OCI-LY7 (cell line): ENCODE results near the gene KRT36. TPM values are rescaled to one million over a fixed set of nuclear protein-coding genes. Genes with fewer than 3 reads are reported as not detected.

ENCODE experiments used
- BruUV-seq: library from RNA; stranded (reverse); fragments of 400-500 nt; replicated peaks from 2 replicates; lab custom pipeline; 2021; lab: Mats Ljungman, UMichigan
- CTCF ChIA-PET: fragments of 300-600 bp; sonication (Branson Sonifier 250); formaldehyde crosslinking; loops from one replicate; lab custom pipeline; 2022; ENCODE audit warnings: antibody characterized with exemption; ENCODE audit not compliant: unreplicated experiment; lab: Charles Lee
- POLR2A ChIA-PET: fragments of 300-600 bp; sonication (Branson Sonifier 250); formaldehyde crosslinking; loops from one replicate; lab custom pipeline; 2022; ENCODE audit warnings: antibody characterized with exemption; lab: Charles Lee
- DNase-seq: peaks from one replicate; pipeline ENCODE4 v3.0.0-alpha.2; 2015; ENCODE audit warnings: low spot score
- H2AFZ ChIP-seq: fragments of 200-600 bp; sonication (generic), shearing (Covaris generic); 2 replicates; pipeline ENCODE4 v1.6.1; 2014; ENCODE audit warnings: mild to moderate bottlenecking, antibody characterized with exemption, low read length, moderate library complexity
- H3K27ac ChIP-seq: fragments of 200-600 bp; sonication (generic); 2 replicates; pipeline ENCODE4 v1.5.1; 2014; ENCODE audit warnings: mixed run types, low read depth, mild to moderate bottlenecking, moderate library complexity, low read length, inconsistent platforms; ENCODE audit not compliant: poor library complexity, severe bottlenecking
- H3K36me3 ChIP-seq: fragments of 200-600 bp; sonication (generic); 2 replicates; pipeline ENCODE4 v1.6.1; 2014; ENCODE audit warnings: mild to moderate bottlenecking, antibody characterized with exemption, low read length, moderate library complexity, mixed read lengths; ENCODE audit not compliant: insufficient read depth
- H3K4me1 ChIP-seq: fragments of 200-600 bp; sonication (generic); 2 replicates; pipeline ENCODE4 v1.5.1; 2014; ENCODE audit warnings: mild to moderate bottlenecking, low read length; ENCODE audit not compliant: insufficient read depth, poor library complexity, severe bottlenecking
- H3K4me2 ChIP-seq: fragments of 200-600 bp; sonication (generic); 2 replicates; pipeline ENCODE4 v1.6.1; 2014; ENCODE audit warnings: mild to moderate bottlenecking, low read length
- H3K4me3 ChIP-seq: fragments of 200-600 bp; sonication (generic); 2 replicates; pipeline ENCODE4 v1.5.1; 2014; ENCODE audit warnings: mild to moderate bottlenecking, low read depth, low read length; ENCODE audit not compliant: poor library complexity, severe bottlenecking
- H3K79me2 ChIP-seq: fragments of 200-600 bp; sonication (generic); 2 replicates; pipeline ENCODE4 v1.6.1; 2016; ENCODE audit warnings: low read depth, mild to moderate bottlenecking, low read length, moderate library complexity, mixed read lengths; ENCODE audit not compliant: insufficient read depth
- H3K9me2 ChIP-seq: fragments of 200-600 bp; sonication (generic); 2 replicates; pipeline ENCODE4 v1.6.1; 2016; ENCODE audit warnings: mild to moderate bottlenecking, low read length, mixed read lengths; ENCODE audit not compliant: insufficient read depth
- H3K9me3 ChIP-seq: fragments of 200-600 bp; sonication (generic); 2 replicates; pipeline ENCODE4 v1.6.1; 2014; ENCODE audit warnings: mild to moderate bottlenecking, mixed run types, low read length, mixed read lengths
- H4K20me1 ChIP-seq: fragments of 200-600 bp; sonication (generic); 2 replicates; pipeline ENCODE4 v1.6.1; 2014; ENCODE audit warnings: mild to moderate bottlenecking, antibody characterized with exemption, low read length, moderate library complexity, mixed read lengths; ENCODE audit not compliant: insufficient read depth
- CTCF ChIP-seq: fragments of 200-600 bp; sonication (generic); conservative IDR thresholded peaks from 2 replicates; pipeline ENCODE4 v1.5.1; 2014; ENCODE audit warnings: mild to moderate bottlenecking, antibody characterized with exemption, low read length, moderate library complexity, mixed read lengths
- EZH2phosphoT487 ChIP-seq: fragments of 200-600 bp; sonication (generic); IDR thresholded peaks from 2 replicates; pipeline ENCODE4 v1.6.1; 2018; ENCODE audit warnings: low read depth, borderline replicate concordance, mild to moderate bottlenecking, mixed run types, antibody characterized with exemption, low read length, moderate library complexity, mixed read lengths
- intact Hi-C: fragments of 100-400 bp; cut with micrococcal nuclease; formaldehyde crosslinking; loops from one replicate; pipeline ENCODE4 v1.10.0; 2022; ENCODE audit not compliant: unreplicated experiment
- total RNA-seq, 2 experiments: library from RNA; depleted of rRNA in 1 of 2; stranded (reverse); fragments of >200 nt in 1 of 2; shearing (Covaris generic) in 1 of 2; gene quantifications; 2 replicates each; pipeline ENCODE4 v1.2.3, GENCODE V29; 2014 to 2022

Gene KRT36
- total RNA-seq, 2 experiments from 2014 or later = not detected

- DNase-seq = no peak
- no peaks in the 10 kb centered on the region for H3K79me2 ChIP-seq
- TF ChIP-seq EZH2phosphoT487 = no peak
- no peak for TF ChIP-seq CTCF
- H2AFZ ChIP-seq = no peak overlapping the region
- no peak overlapping the region for H3K4me3 ChIP-seq
- no peaks in the 10 kb centered on the region for H3K36me3 ChIP-seq
- H3K4me2 ChIP-seq = no peak overlapping the region
- ChIA-PET POLR2A (no interaction called here), CTCF (no interaction called here)
- no peaks in the 10 kb centered on the region for H3K9me2 ChIP-seq
- BruUV-seq = no TSS peak
- H3K4me1 ChIP-seq = no peaks in the 10 kb centered on the region
- H4K20me1 ChIP-seq = no peaks in the 10 kb centered on the region
- intact Hi-C loops = no loop called here
- H3K27ac ChIP-seq = no peak overlapping the region
- H3K9me3 ChIP-seq = no peaks in the 10 kb centered on the region
Measured at GRCh38 chr17:41480581-41480980, 9.1 kb downstream of the KRT36 start.

DNA sequence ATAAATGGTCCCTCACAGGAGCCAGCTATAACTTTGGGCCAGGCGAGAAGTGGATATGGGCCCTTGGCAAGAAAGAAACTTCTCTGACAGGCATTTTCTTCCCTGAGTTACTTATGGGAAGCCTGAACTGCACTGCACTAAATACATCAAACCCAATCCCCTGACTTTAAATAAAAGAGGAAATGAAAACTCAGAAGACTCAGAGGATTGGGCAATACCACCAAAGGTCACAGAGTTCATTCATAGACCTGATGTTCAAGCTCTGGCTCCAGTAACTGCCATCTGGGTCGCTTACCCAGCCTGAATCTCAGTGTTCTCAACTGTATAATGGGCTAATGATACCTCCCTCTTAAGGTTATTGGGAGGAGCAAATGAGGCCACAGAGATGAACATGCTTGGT lies 9.6 kb downstream of the KRT36 start:
- CTCF ChIA-PET = no interaction called here
- H4K20me1 ChIP-seq = no peaks in the 10 kb centered on the region
- no peaks in the 10 kb centered on the region for H3K4me1 ChIP-seq
- TF ChIP-seq CTCF = no peak
- TF ChIP-seq EZH2phosphoT487 = no peak
- H2AFZ ChIP-seq = no peak overlapping the region
- no peaks in the 10 kb centered on the region for H3K9me3 ChIP-seq
- intact Hi-C loops = no loop called here
- H3K36me3 ChIP-seq = no peaks in the 10 kb centered on the region
- no TSS peak for BruUV-seq
- H3K27ac ChIP-seq = no peak overlapping the region
- POLR2A ChIA-PET = no interaction called here
- no peaks in the 10 kb centered on the region for H3K9me2 ChIP-seq
- H3K4me3 ChIP-seq = no peak overlapping the region
- no peak overlapping the region for H3K4me2 ChIP-seq
- DNase-seq = peak; percentile 6
- no peaks in the 10 kb centered on the region for H3K79me2 ChIP-seq

- Histone ChIP-seq H3K27ac (no peak overlapping the region), H3K4me1 (no peaks in the 10 kb centered on the region), H3K4me2 (no peak overlapping the region), H3K9me3 (no peaks in the 10 kb centered on the region), H3K9me2 (no peaks in the 10 kb centered on the region), H3K36me3 (no peaks in the 10 kb centered on the region), H4K20me1 (no peaks in the 10 kb centered on the region), H3K4me3 (no peak overlapping the region), H3K79me2 (no peaks in the 10 kb centered on the region), H2AFZ (no peak overlapping the region)
- POLR2A ChIA-PET = interaction anchor here (0.6 to 0.7 kb wide), 2 partner anchors 166 to 444 kb away, joined by 3 read pairs; partner anchors contain the start of gene KRTAP1-3
- TF ChIP-seq EZH2phosphoT487 (no peak), CTCF (no peak)
- DNase-seq = no peak
- CTCF ChIA-PET = no interaction called here
- intact Hi-C loops = no loop called here
- no TSS peak for BruUV-seq
Measured at GRCh38 chr17:41478237-41478636, 11.5 kb downstream of the KRT36 start.
